ENCODE data around the gene RPP38.

RPP38 gene

GRCh38 chr10:15106352-15107013 lies 9.3 kb downstream of the RPP38 start:
- TF ChIP-seq EZH2 (IDR thresholded peaks at IDR 0.05; ENCODE audit: borderline replicate concordance, low read depth, low read length, severe bottlenecking): no peak
- TF ChIP-seq, protein P1, sequence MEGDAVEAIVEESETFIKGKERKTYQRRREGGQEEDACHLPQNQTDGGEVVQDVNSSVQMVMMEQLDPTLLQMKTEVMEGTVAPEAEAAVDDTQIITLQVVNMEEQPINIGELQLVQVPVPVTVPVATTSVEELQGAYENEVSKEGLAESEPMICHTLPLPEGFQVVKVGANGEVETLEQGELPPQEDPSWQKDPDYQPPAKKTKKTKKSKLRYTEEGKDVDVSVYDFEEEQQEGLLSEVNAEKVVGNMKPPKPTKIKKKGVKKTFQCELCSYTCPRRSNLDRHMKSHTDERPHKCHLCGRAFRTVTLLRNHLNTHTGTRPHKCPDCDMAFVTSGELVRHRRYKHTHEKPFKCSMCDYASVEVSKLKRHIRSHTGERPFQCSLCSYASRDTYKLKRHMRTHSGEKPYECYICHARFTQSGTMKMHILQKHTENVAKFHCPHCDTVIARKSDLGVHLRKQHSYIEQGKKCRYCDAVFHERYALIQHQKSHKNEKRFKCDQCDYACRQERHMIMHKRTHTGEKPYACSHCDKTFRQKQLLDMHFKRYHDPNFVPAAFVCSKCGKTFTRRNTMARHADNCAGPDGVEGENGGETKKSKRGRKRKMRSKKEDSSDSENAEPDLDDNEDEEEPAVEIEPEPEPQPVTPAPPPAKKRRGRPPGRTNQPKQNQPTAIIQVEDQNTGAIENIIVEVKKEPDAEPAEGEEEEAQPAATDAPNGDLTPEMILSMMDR (IDR thresholded peaks at IDR 0.05; ENCODE audit: borderline replicate concordance, extremely low read depth, low read length, poor library complexity, severe bottlenecking): peak; percentile 95
- Histone ChIP-seq H3K79me2 (ENCODE audit: insufficient read depth, low read length) (peaks cover 9% of the 10 kb centered on the region), H3K27ac (ENCODE audit: low read length) (no peak overlapping the region), H3K4me3 (ENCODE audit: low read depth in 1 of 2, low read length in 2 of 2) (no peak overlapping the region), H3K4me1 (ENCODE audit: insufficient read depth, low read length) (no peaks in the 10 kb centered on the region), H3K9me3 (ENCODE audit: insufficient read depth, low read length, severe bottlenecking) (no peaks in the 10 kb centered on the region), H4K20me1 (ENCODE audit: insufficient read depth, low read length) (peaks cover 3% of the 10 kb centered on the region; the same call in 1 of the 2 replicates), H3K4me2 (ENCODE audit: insufficient read depth, low read length) (no peak overlapping the region), H3K9ac (ENCODE audit: low read depth, low read length) (no peak overlapping the region), H3K36me3 (ENCODE audit: insufficient read depth, low read length) (peaks cover 81% of the 10 kb centered on the region), H3K27me3 (ENCODE audit: insufficient read depth, low read length, poor library complexity) (no peaks in the 10 kb centered on the region), H2AFZ (ENCODE audit: low read depth, low read length) (no peak overlapping the region)
- peak; percentile 98 for ATAC-seq (ENCODE audit: insufficient read depth, low read depth)
- DNase-seq: peak; percentile 70

- Histone ChIP-seq H3K9me3 (ENCODE audit: insufficient read depth, low read length, severe bottlenecking) (no peaks in the 10 kb centered on the region), H3K9ac (ENCODE audit: low read depth, low read length) (no peak overlapping the region), H3K36me3 (ENCODE audit: insufficient read depth, low read length) (peaks cover 61% of the 10 kb centered on the region), H4K20me1 (ENCODE audit: insufficient read depth, low read length) (no peaks in the 10 kb centered on the region), H3K4me3 (ENCODE audit: low read depth in 1 of 2, low read length in 2 of 2) (no peak overlapping the region), H3K79me2 (ENCODE audit: insufficient read depth, low read length) (no peaks in the 10 kb centered on the region), H3K4me1 (ENCODE audit: insufficient read depth, low read length) (no peaks in the 10 kb centered on the region), H3K27ac (ENCODE audit: low read length) (no peak overlapping the region), H2AFZ (ENCODE audit: low read depth, low read length) (no peak overlapping the region), H3K27me3 (ENCODE audit: insufficient read depth, low read length, poor library complexity) (no peaks in the 10 kb centered on the region), H3K4me2 (ENCODE audit: insufficient read depth, low read length) (no peak overlapping the region)
- ATAC-seq (ENCODE audit: insufficient read depth, low read depth) (0 out of 3 replicates have a peak, but pooled peaks have one; percentile 27), DNase-seq (no peak)
- TF ChIP-seq EZH2 (IDR thresholded peaks at IDR 0.05; ENCODE audit: borderline replicate concordance, low read depth, low read length, severe bottlenecking): no peak
- TF ChIP-seq, protein P1 (IDR thresholded peaks at IDR 0.05; ENCODE audit: borderline replicate concordance, extremely low read depth, low read length, poor library complexity, severe bottlenecking): peak; percentile 7
Observed at GRCh38 chr10:15112657-15113056, 15.5 kb downstream of the RPP38 start.

GRCh38 chr10:15113766-15114165 lies 16.6 kb downstream of the RPP38 start:
- no peaks in the 10 kb centered on the region for H3K79me2 ChIP-seq (ENCODE audit: insufficient read depth, low read length)
- H3K27me3 ChIP-seq (ENCODE audit: insufficient read depth, low read length, poor library complexity): no peaks in the 10 kb centered on the region
- no peak overlapping the region for H3K27ac ChIP-seq (ENCODE audit: low read length)
- no peak for DNase-seq
- H3K4me2 ChIP-seq (ENCODE audit: insufficient read depth, low read length): no peak overlapping the region
- TF ChIP-seq, protein P1 (IDR thresholded peaks at IDR 0.05; ENCODE audit: borderline replicate concordance, extremely low read depth, low read length, poor library complexity, severe bottlenecking): no peak
- TF ChIP-seq EZH2 (IDR thresholded peaks at IDR 0.05; ENCODE audit: borderline replicate concordance, low read depth, low read length, severe bottlenecking): no peak
- H3K9ac ChIP-seq (ENCODE audit: low read depth, low read length): no peak overlapping the region
- H2AFZ ChIP-seq (ENCODE audit: low read depth, low read length): no peak overlapping the region
- no peak for ATAC-seq (ENCODE audit: insufficient read depth, low read depth)
- H3K36me3 ChIP-seq (ENCODE audit: insufficient read depth, low read length): peaks cover 62% of the 10 kb centered on the region
- H3K4me1 ChIP-seq (ENCODE audit: insufficient read depth, low read length): no peaks in the 10 kb centered on the region
- H4K20me1 ChIP-seq (ENCODE audit: insufficient read depth, low read length): no peaks in the 10 kb centered on the region
- no peak overlapping the region for H3K4me3 ChIP-seq (ENCODE audit: low read depth in 1 of 2, low read length in 2 of 2)
- H3K9me3 ChIP-seq (ENCODE audit: insufficient read depth, low read length, severe bottlenecking): no peaks in the 10 kb centered on the region
